H1 (cell line): Measurements from ENCODE around the gene INHBC. TPM values are rescaled to one million over a fixed set of nuclear protein-coding genes. Genes with fewer than 3 reads are reported as not detected.
A peak's percentile ranks its signal among the peaks of the same experiment; 100 is the strongest.

ENCODE experiments used
- ASH2L ChIP-seq: fragments of 200-600, 300-600 bp; sonication (generic); IDR thresholded peaks from one replicate; pipeline ENCODE4 v1.7.1; 2017; ENCODE audit warnings: low read length
- ATF2 ChIP-seq: IDR thresholded peaks from 2 replicates; pipeline ENCODE4 v1.6.1; 2012; ENCODE audit warnings: low read length, inconsistent platforms
- CBX5 ChIP-seq: fragments of 300-800, 300-1000 bp; sonication (generic); IDR thresholded peaks from 2 replicates; pipeline ENCODE4 v1.7.1; 2016; ENCODE audit warnings: antibody characterized with exemption, low read length, low read depth
- FOSL1 ChIP-seq: IDR thresholded peaks from 2 replicates; pipeline ENCODE4 v1.6.1; 2011; ENCODE audit warnings: mild to moderate bottlenecking, low read depth, low read length, moderate library complexity; ENCODE audit not compliant: insufficient read depth
- HDAC2 ChIP-seq, 2 experiments: fragments of 300-600 bp in 1 of 2; sonication (generic) in 1 of 2; IDR thresholded peaks; 2 replicates each; pipeline ENCODE4 v1.6.1; 2011 to 2012; ENCODE audit warnings: low read depth in 2 of 2, low read length in 2 of 2, mild to moderate bottlenecking in 2 of 2, moderate library complexity in 2 of 2, borderline replicate concordance in 1 of 2, inconsistent platforms in 1 of 2
- JUND ChIP-seq: IDR thresholded peaks from 2 replicates; pipeline ENCODE4 v1.6.1; 2011; ENCODE audit warnings: mild to moderate bottlenecking, improper control_type of control experiment, low read length
- RXRA ChIP-seq: IDR thresholded peaks from 2 replicates; pipeline ENCODE4 v1.6.1; 2011; ENCODE audit warnings: low read depth, mild to moderate bottlenecking, low read length, moderate library complexity; ENCODE audit not compliant: insufficient read depth
- TAF1 ChIP-seq: IDR thresholded peaks from 2 replicates; pipeline ENCODE4 v1.6.1; 2011; ENCODE audit warnings: mild to moderate bottlenecking, low read depth, low read length
- polyA plus RNA-seq, 7 experiments: library from polyadenylated mRNA; depleted of rRNA in 3 of 7; stranded (reverse) in 5 of 7; unstranded in 2 of 7; fragments of >200 nt in 5 of 7; fragments of 200-250 nt in 2 of 7; gene quantifications; 1 replicate in 5 of 7; 2 replicates in 1 of 7; 4 replicates in 1 of 7; pipeline versions ENCODE4 v1.2.1 to v1.2.3, GENCODE V29; 2011 to 2013; ENCODE audit warnings: missing spikeins in 2 of 7, mixed read lengths in 2 of 7
- total RNA-seq: library from RNA; stranded (reverse); fragmentation: NEBNext Ultra II Directional; extraction: Animal tissue kit (Norgen Biotek cat#: 25700); gene quantifications from 2 replicates; pipeline ENCODE4 v1.2.1, GENCODE V29; 2021

Gene INHBC
- total and polyA plus RNA-seq, 2 of the 8 experiments (the other 6 are each of a cell fraction or from before 2014, with no cell fraction given), result 0.15 TPM; not detected in 1

GRCh38 chr12:57475271-57476161 is 40.9 kb downstream of the INHBC start (continued):
- no peak for TF ChIP-seq HDAC2 (IDR thresholded peaks at IDR 0.05; ENCODE audit: borderline replicate concordance in 1 of 2, low read depth in 2 of 2, low read length in 2 of 2)
- no peak for TF ChIP-seq CBX5
- TF ChIP-seq ATF2, result no peak
- 0 out of 2 replicates have a peak, but pooled peaks have one; percentile 1 for TF ChIP-seq TAF1
- TF ChIP-seq RXRA, result no peak
- TF ChIP-seq ASH2L, result peak; percentile 59
- no peak for TF ChIP-seq JUND
- no peak for TF ChIP-seq FOSL1
